ENCODE measurements around the gene INAFM1.
"Not testable (repeated sequence)": the region's sequence is repeated elsewhere in the genome, so short reads cannot be mapped to it uniquely, and the experiment has no call there.

Gene INAFM1

DNA sequence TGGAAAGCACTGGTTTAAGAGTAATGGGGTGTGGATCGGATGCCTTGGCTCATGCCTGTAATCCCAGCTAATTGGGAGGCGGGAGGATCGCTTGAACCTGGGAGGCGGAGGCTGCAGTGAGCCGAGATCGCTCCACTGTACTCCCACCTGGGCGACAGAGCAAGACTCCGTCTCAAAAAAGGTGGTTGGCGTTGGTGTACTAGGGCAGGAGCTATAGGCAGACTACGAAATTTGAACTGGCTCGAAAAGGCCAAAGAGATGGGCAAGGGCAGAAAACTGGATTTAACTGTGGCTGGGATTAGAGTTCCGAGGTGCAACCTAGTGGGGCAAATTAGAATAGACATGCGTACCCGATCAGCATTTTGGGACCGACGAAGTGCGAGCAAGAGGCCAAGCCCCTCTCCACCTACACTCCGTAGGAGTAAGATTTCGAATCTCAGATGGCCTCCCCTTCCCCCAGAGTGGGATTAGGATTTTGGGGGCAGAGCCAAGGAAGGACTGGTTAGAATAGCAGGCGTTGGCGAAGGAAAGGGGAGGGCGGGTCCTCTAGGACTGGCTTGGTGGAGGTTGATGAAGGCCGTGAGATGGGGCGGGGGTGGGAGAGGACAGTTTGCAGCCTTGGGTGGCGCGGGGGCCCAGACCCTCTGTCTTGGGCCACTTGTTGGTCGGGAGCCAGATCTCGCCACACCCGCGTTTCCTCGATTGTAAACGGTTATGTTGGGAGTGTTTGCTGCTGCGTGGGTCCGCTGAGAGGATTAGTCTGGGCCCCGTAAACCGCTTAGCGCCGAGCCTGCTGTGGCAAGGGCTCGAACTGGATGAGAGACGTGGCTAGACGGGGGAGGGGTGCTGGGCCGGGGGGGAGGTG lies 2.0 kb upstream of the INAFM1 start:
- no peak for DNase-seq (ENCODE audit: low read depth)
- peak overlapping the region; percentile 68 for H3K4me3 ChIP-seq (ENCODE audit: low read depth, low read length)
- TF ChIP-seq, protein P1, sequence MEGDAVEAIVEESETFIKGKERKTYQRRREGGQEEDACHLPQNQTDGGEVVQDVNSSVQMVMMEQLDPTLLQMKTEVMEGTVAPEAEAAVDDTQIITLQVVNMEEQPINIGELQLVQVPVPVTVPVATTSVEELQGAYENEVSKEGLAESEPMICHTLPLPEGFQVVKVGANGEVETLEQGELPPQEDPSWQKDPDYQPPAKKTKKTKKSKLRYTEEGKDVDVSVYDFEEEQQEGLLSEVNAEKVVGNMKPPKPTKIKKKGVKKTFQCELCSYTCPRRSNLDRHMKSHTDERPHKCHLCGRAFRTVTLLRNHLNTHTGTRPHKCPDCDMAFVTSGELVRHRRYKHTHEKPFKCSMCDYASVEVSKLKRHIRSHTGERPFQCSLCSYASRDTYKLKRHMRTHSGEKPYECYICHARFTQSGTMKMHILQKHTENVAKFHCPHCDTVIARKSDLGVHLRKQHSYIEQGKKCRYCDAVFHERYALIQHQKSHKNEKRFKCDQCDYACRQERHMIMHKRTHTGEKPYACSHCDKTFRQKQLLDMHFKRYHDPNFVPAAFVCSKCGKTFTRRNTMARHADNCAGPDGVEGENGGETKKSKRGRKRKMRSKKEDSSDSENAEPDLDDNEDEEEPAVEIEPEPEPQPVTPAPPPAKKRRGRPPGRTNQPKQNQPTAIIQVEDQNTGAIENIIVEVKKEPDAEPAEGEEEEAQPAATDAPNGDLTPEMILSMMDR (IDR thresholded peaks at IDR 0.05; ENCODE audit: control insufficient read depth, extremely low read depth, insufficient read depth), result no peak

DNA sequence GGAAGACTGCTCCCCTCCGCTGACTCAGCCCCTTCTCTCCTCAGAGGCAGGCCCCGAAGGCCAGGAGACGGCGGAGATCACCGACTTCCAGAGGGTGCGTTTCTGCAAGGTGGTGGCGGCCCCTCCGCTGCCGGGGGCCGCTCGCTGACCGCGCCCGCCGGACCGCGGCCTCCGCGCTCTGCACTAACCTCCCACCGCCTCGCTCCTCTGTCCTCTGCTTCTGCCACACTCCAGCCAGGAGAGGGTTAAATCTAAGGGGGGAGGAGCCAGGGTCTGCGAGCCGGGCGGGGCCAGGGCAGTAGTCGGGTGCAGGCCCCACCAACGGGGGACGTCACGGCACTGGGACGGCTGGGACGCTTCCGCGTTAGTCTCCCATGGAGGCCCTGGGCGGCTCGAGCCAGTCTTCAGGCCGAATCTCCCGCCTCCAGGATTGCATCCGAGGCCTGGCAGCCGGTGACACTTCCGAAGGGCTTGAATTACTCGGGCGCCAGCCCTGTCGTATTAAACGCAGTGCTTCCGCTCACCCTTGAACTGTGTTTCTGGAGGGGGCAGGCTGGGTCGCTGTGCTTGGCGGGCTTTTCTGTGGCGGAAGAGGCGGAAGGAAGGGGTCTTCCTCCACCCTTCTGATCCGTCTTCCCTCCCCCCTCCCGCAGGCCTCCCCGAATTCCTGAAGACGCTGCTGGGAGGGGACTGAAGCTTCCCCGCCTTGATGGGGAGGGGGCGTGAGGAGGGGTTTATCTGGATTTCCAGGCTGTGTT lies 1.2 kb upstream of the INAFM1 start:
- H3K4me3 ChIP-seq (ENCODE audit: low read depth, low read length), result peak overlapping the region; percentile 68
- TF ChIP-seq, protein P1 (IDR thresholded peaks at IDR 0.05; ENCODE audit: control insufficient read depth, extremely low read depth, insufficient read depth), result no peak
- peak; percentile 36 for DNase-seq (ENCODE audit: low read depth)

DNA sequence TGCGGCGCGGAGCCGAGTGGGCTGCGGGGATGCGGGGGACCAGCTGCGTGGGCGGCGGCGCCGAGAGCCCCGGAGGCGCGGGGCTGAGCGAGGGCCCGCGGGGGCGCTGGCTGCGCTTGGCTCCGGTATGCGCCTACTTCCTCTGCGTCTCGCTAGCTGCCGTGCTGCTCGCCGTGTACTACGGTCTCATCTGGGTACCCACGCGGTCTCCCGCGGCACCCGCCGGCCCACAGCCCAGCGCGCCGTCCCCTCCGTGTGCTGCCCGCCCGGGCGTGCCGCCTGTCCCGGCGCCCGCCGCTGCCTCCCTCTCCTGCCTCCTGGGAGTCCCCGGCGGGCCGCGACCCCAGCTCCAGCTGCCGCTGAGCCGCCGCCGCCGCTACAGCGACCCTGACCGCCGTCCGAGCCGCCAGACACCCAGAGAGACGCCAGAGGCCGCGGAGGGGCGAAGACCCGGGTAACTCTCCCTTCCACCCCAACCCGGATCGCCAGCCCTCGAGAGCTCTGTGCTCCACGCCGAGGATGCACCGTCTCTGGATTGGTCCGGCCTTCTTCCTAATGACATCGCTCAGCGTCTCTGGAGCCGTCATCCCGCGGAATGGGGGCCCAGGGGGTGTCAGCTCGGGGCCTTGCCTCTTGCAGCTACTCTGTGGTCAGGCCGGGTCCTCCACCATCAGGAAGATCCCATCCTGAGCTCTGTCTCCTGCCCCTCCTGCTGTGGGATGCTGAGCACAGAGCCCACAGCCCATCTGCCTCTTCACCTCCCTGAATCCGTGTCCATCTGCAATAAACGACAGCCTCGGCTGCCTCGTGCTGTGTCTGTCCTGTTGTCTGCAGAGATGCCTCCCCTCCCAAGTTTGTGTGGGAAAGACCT lies 441 bp downstream of the INAFM1 start:
- DNase-seq (ENCODE audit: low read depth), result no peak
- H3K4me3 ChIP-seq (ENCODE audit: low read depth, low read length), result peak overlapping the region; percentile 32
- TF ChIP-seq, protein P1 (IDR thresholded peaks at IDR 0.05; ENCODE audit: control insufficient read depth, extremely low read depth, insufficient read depth), result no peak

DNA sequence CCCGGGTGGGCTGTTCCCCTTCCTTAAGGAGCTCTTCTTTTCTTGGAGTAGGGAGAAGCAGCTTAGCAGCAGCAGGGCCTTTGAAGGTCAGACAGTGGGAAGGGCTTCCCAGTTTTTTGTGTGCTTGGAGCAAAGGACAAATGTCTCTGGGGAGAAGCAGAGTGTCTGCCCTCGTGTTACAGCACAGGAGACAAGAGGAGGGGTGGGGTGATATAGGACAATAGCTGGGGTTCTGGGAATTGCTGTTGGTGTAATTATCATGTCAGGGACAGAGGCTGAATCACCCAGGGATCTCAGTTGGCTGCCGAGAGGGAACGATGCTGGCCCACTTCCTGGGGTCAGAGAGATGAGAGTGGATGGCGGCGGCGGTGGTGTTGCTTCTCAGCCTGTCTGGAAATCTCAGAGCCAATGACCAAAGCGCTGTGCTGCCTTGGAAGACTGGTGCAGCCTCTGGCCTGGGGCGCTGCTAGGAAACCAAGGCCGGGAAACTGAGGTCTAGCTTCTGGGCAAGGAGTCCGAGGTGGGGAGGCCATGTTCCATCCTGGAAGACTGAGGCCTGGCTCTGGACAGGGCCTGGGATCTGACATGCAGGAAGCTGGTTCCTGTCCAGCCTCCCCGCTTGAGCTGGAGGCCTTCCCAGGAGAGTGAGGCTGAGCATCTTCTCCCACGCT lies 1.2 kb downstream of the INAFM1 start:
- H3K4me3 ChIP-seq (ENCODE audit: low read depth, low read length), result no peak overlapping the region
- DNase-seq (ENCODE audit: low read depth), result no peak
- TF ChIP-seq, protein P1 (IDR thresholded peaks at IDR 0.05; ENCODE audit: control insufficient read depth, extremely low read depth, insufficient read depth), result no peak

DNA sequence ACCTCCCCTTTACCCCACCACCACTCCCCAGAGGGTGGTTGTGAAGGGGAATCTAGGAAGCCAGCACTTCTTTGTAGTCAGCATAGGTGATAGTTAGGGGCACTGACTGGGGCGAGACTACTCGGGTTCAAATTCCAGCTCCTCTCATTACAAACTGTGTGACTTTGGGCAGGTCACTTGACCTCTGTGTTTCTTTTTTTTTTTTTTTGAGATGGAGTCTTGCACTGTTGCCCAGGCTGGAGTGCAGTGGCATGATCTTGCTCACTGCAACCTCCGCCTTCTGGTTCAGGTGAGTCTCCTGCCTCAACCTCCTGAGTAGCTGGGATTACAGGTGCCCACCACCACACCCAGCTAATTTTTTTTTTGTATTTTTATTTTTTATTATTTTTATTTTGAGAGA lies 1.8 kb downstream of the INAFM1 start:
- not testable (repeated sequence) for H3K4me3 ChIP-seq (ENCODE audit: low read depth, low read length); DNase-seq (ENCODE audit: low read depth)

DNA sequence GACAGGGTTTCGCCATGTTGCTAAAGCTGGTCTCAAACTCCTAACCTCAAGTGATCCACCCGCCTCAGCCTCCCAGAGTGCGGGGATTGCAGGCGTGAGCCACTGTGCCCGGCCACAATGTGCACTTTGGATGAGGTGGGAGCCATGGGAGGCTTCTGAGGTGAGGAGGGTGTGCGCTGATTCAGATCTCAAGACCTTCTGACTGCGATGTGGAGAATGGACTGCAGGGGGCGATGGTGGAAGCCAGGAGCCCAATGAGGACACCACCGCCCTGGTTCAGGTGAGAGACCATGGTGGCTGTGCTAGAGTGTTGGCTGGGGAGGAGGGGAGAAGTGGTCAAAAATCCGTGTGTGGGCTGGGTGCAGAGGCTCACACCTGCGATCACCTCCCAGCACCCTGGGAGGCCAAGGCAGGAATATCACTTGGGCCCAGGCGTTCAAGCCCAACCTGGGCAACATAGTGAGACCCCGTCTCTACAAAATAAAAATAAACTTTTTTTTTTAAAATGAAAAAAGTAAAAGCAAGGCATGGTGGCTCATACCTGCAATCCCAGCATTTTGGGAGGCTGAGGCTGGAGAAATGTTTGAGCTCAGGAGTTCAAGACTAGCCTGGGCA lies 5.6 kb downstream of the INAFM1 start:
- H3K4me3 ChIP-seq (ENCODE audit: low read depth, low read length), result no peak overlapping the region
- TF ChIP-seq, protein P1 (IDR thresholded peaks at IDR 0.05; ENCODE audit: control insufficient read depth, extremely low read depth, insufficient read depth), result no peak
- no peak for DNase-seq (ENCODE audit: low read depth)

All from LNCaP clone FGC (cell line).